ENCODE data around the gene MED12L.

GRCh38 chr3:151320131-151320530 lies 234.7 kb downstream of the MED12L start:
- TF ChIP-seq, protein P1, sequence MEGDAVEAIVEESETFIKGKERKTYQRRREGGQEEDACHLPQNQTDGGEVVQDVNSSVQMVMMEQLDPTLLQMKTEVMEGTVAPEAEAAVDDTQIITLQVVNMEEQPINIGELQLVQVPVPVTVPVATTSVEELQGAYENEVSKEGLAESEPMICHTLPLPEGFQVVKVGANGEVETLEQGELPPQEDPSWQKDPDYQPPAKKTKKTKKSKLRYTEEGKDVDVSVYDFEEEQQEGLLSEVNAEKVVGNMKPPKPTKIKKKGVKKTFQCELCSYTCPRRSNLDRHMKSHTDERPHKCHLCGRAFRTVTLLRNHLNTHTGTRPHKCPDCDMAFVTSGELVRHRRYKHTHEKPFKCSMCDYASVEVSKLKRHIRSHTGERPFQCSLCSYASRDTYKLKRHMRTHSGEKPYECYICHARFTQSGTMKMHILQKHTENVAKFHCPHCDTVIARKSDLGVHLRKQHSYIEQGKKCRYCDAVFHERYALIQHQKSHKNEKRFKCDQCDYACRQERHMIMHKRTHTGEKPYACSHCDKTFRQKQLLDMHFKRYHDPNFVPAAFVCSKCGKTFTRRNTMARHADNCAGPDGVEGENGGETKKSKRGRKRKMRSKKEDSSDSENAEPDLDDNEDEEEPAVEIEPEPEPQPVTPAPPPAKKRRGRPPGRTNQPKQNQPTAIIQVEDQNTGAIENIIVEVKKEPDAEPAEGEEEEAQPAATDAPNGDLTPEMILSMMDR (IDR thresholded peaks at IDR 0.05), result no peak
- TF ChIP-seq EP300 (IDR thresholded peaks at IDR 0.05) (no peak), POLR2A (IDR thresholded peaks at IDR 0.05; ENCODE audit: low read depth) (no peak)
